Activated B cell treated with CpG ODN at 0.5 μM for 24 hours (primary cell): ENCODE measurements around the gene LRRC3C. TPM values are rescaled to one million over a fixed set of nuclear protein-coding genes. Genes with fewer than 3 reads are reported as not detected.
"Not testable (repeated sequence)": the region's sequence is repeated elsewhere in the genome, so short reads cannot be mapped to it uniquely, and the experiment has no call there.

Source experiments
- ATAC-seq: fragments of 200-7000 bp; cut with Tn5 transposase; one replicate; pipeline ENCODE4 v1.10.0; 2021; ENCODE audit warnings: low read depth, mild to moderate bottlenecking, moderate library complexity
- CTCF ChIA-PET: fragments of 350-600 bp; sonication (Branson Sonifier 250); formaldehyde crosslinking; loops from one replicate; lab custom pipeline; 2021; ENCODE audit warnings: antibody characterized with exemption; lab: Charles Lee
- POLR2A ChIA-PET: fragments of 350-600 bp; sonication (Branson Sonifier 250); formaldehyde crosslinking; loops from one replicate; lab custom pipeline; 2021; ENCODE audit warnings: antibody characterized with exemption; lab: Charles Lee
- DNase-seq: peaks from one replicate; pipeline ENCODE4 v3.0.0; 2022
- H3K27ac Mint-ChIP-seq: one replicate; pipeline ENCODE4 v1.8.0; 2020; ENCODE audit warnings: mixed read lengths
- H3K27me3 Mint-ChIP-seq: one replicate; pipeline ENCODE4 v1.8.0; 2021; ENCODE audit warnings: mixed read lengths
- H3K36me3 Mint-ChIP-seq: one replicate; pipeline ENCODE4 v1.8.0; 2021; ENCODE audit warnings: low read depth, mixed read lengths
- H3K4me1 Mint-ChIP-seq: one replicate; pipeline ENCODE4 v1.8.0; 2021; ENCODE audit warnings: mixed read lengths
- H3K4me3 Mint-ChIP-seq: one replicate; pipeline ENCODE4 v1.8.0; 2020; ENCODE audit warnings: mild to moderate bottlenecking, mixed read lengths
- H3K9me3 Mint-ChIP-seq: one replicate; pipeline ENCODE4 v1.8.0; 2020; ENCODE audit warnings: mixed read lengths
- CTCF ChIP-seq: fragments of 200-600 bp; IDR thresholded peaks from one replicate; pipeline ENCODE4 v1.8.0; 2022; ENCODE audit warnings: antibody characterized with exemption, mild to moderate bottlenecking
- intact Hi-C: fragments of 100-400 bp; cut with micrococcal nuclease; formaldehyde crosslinking; loops from one replicate; pipeline ENCODE4 v1.15.1; 2024
- total RNA-seq: library from RNA; stranded (reverse); gene quantifications from 2 replicates; pipeline ENCODE4 v1.2.3, GENCODE V29; 2022

Gene LRRC3C
- not detected in 2 replicates for total RNA-seq

- CTCF ChIA-PET = no interaction called here
- POLR2A ChIA-PET = interaction anchor here (0.5 to 1.9 kb wide), 6 partner anchors 26 to 240 kb away, joined by 3 to 7 read pairs (median 4); partner anchors contain the start of genes IKZF3, MSL1 and PGAP3
- intact Hi-C loops = loop anchor here (1.0 to 10.0 kb wide), 4 partner anchors 26 to 357 kb away; partner anchors contain the start of genes CDC6 and PSMD3
- Mint-ChIP-seq H3K4me1 (peaks cover 40% of the 10 kb centered on the region), H3K36me3 (peaks cover 21% of the 10 kb centered on the region), H3K27ac (peak within 1 kb of the TSS; percentile 82), H3K4me3 (peak within 1 kb of the TSS; percentile 97), H3K9me3 (no peaks in the 10 kb centered on the region), H3K27me3 (no peaks in the 10 kb centered on the region)
- TF ChIP-seq CTCF = no peak
- DNase-seq (peak; percentile 91), ATAC-seq (peak; percentile 92)
Measured at GRCh38 chr17:39927101-39927928, at the start of gene LRRC3C, which contains the start of gene ORMDL3. TSS of gene LRRC3C (plus strand) at chr17:39927732. CDS start at chr17:39941524, 13,792 bp downstream. TSS of gene ORMDL3 (minus strand) at chr17:39927601. CDS start at chr17:39924203, 3,398 bp downstream.

- DNase-seq, ATAC-seq, intact Hi-C loops, POLR2A ChIA-PET, H3K36me3 Mint-ChIP-seq, H3K4me3 Mint-ChIP-seq, H3K9me3 Mint-ChIP-seq, H3K4me1 Mint-ChIP-seq, CTCF ChIA-PET, H3K27me3 Mint-ChIP-seq, H3K27ac Mint-ChIP-seq: not testable (repeated sequence)
Measured at GRCh38 chr17:39886102-39886501, 41.4 kb upstream of the LRRC3C start.

- H3K4me1 Mint-ChIP-seq = peaks cover 6% of the 10 kb centered on the region
- no peaks in the 10 kb centered on the region for H3K9me3 Mint-ChIP-seq
- H3K27me3 Mint-ChIP-seq = no peaks in the 10 kb centered on the region
- H3K4me3 Mint-ChIP-seq = no peak overlapping the region
- ChIA-PET POLR2A (no interaction called here), CTCF (interaction anchor here (1.1 kb wide), 1 partner anchor 14 kb away, joined by 4 read pairs; no protein-coding TSS in a partner anchor)
- DNase-seq (no peak), ATAC-seq (no peak)
- no peak for TF ChIP-seq CTCF
- intact Hi-C loops = no loop called here
- no peaks in the 10 kb centered on the region for H3K36me3 Mint-ChIP-seq
- H3K27ac Mint-ChIP-seq = no peak overlapping the region
Measured at GRCh38 chr17:39887078-39887477, 40.5 kb upstream of the LRRC3C start.

GRCh38 chr17:39889200-39889599 lies 38.3 kb upstream of the LRRC3C start:
- no peaks in the 10 kb centered on the region for H3K27me3 Mint-ChIP-seq
- H3K4me1 Mint-ChIP-seq = peaks cover 8% of the 10 kb centered on the region
- no peak overlapping the region for H3K27ac Mint-ChIP-seq
- ChIA-PET CTCF (no interaction called here), POLR2A (no interaction called here)
- ATAC-seq (no peak), DNase-seq (no peak)
- H3K4me3 Mint-ChIP-seq = no peak overlapping the region
- TF ChIP-seq CTCF = no peak
- intact Hi-C loops = no loop called here
- H3K9me3 Mint-ChIP-seq = no peaks in the 10 kb centered on the region
- H3K36me3 Mint-ChIP-seq = no peaks in the 10 kb centered on the region

- ChIA-PET CTCF (interaction anchor here (0.6 to 1.0 kb wide), 2 partner anchors 271 to 1906 kb away, joined by 3 read pairs; no protein-coding TSS in a partner anchor), POLR2A (no interaction called here)
- Mint-ChIP-seq H3K9me3 (no peaks in the 10 kb centered on the region), H3K27me3 (no peaks in the 10 kb centered on the region), H3K27ac (peak overlapping the region; percentile 47), H3K4me3 (no peak overlapping the region), H3K36me3 (no peaks in the 10 kb centered on the region), H3K4me1 (peaks cover 13% of the 10 kb centered on the region)
- ATAC-seq (no peak), DNase-seq (no peak)
- TF ChIP-seq CTCF = no peak
- intact Hi-C loops = no loop called here
Measured at GRCh38 chr17:39894681-39895376, 32.7 kb upstream of the LRRC3C start.
